ENCODE results near the gene PIM1. TPM values are rescaled to one million over a fixed set of nuclear protein-coding genes. Genes with fewer than 3 reads are reported as not detected.
A peak's percentile ranks its signal among the peaks of the same experiment; 100 is the strongest.

PIM1 gene
- total RNA-seq, 1 donor from 2014 or later: 28.9 TPM

DNA sequence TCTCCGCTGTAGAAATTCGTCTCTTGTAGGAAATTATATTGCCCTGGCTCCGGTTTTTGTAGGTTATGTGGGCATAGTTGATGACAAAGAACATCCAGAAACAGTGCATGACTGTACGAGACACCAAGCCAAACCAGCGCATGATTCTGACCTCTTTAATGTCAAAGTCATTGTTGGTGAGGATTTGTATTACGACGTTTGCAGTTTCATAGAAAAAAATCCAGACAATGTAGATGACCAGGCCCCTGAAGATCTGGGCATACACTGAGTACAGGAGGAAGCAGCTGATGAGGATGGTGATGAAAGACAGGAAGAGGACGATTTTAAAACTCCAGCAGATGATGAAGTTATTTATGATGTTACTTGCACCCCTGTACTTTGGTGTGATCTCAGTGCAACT lies 48.6 kb downstream of the PIM1 start:
- intact Hi-C loops (cut with micrococcal nuclease): no loop called here
- DNase-seq: no peak
- H3K36me3 ChIP-seq: no peaks in the 10 kb centered on the region
- peaks cover 15% of the 10 kb centered on the region for H3K4me1 ChIP-seq
- H3K4me3 ChIP-seq: no peak overlapping the region
- TF ChIP-seq CTCF (IDR thresholded peaks at IDR 0.05; ENCODE audit: borderline replicate concordance): no peak
- no peak overlapping the region for H3K27ac ChIP-seq (replicated peaks)
- no peaks in the 10 kb centered on the region for H3K27me3 ChIP-seq (ENCODE audit: low read depth)
- no peaks in the 10 kb centered on the region for H3K9me3 ChIP-seq (replicated peaks)

GRCh38 chr6:37221585-37222124 lies 51.7 kb downstream of the PIM1 start:
- Histone ChIP-seq H3K4me3 (peak overlapping the region; percentile 74), H3K27me3 (ENCODE audit: low read depth) (no peaks in the 10 kb centered on the region), H3K9me3 (replicated peaks) (no peaks in the 10 kb centered on the region), H3K4me1 (peaks cover 15% of the 10 kb centered on the region), H3K27ac (replicated peaks) (peak overlapping the region; percentile 63), H3K36me3 (no peaks in the 10 kb centered on the region)
- intact Hi-C loops (cut with micrococcal nuclease): no loop called here
- DNase-seq: no peak
- no peak for TF ChIP-seq CTCF (IDR thresholded peaks at IDR 0.05; ENCODE audit: borderline replicate concordance)

GRCh38 chr6:37222125-37222967 lies 52.4 kb downstream of the PIM1 start:
- peak; percentile 79 for DNase-seq
- no peaks in the 10 kb centered on the region for H3K9me3 ChIP-seq (replicated peaks)
- H3K4me1 ChIP-seq: peaks cover 15% of the 10 kb centered on the region
- no peak for TF ChIP-seq CTCF (IDR thresholded peaks at IDR 0.05; ENCODE audit: borderline replicate concordance)
- intact Hi-C loops (cut with micrococcal nuclease): no loop called here
- peak overlapping the region; percentile 63 for H3K27ac ChIP-seq (replicated peaks)
- H3K27me3 ChIP-seq (ENCODE audit: low read depth): no peaks in the 10 kb centered on the region
- H3K36me3 ChIP-seq: no peaks in the 10 kb centered on the region
- peak overlapping the region; percentile 74 for H3K4me3 ChIP-seq

DNA sequence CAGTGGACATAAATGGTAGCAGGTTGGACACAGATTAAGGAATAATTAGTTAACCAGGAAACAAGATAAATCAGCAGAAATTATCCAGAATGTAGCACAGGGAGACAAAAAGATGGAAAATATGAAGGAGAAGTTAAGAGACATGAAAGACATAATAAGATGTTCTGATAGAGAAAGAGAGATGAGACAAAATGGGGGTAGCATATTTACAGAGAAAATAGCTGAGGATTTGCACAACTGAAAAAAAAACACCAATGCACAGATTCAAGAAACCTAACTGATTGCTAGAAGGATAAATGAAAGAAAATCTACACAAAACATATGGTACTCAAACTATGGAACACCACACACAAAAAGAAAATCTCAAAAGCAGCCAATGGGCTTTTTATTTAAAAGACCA lies 53.0 kb downstream of the PIM1 start:
- Histone ChIP-seq H3K36me3 (no peaks in the 10 kb centered on the region), H3K27me3 (ENCODE audit: low read depth) (no peaks in the 10 kb centered on the region), H3K4me3 (peak overlapping the region; percentile 74), H3K4me1 (peaks cover 15% of the 10 kb centered on the region), H3K9me3 (replicated peaks) (no peaks in the 10 kb centered on the region), H3K27ac (replicated peaks) (peak overlapping the region; percentile 63)
- DNase-seq: no peak
- intact Hi-C loops (cut with micrococcal nuclease): no loop called here
- TF ChIP-seq CTCF (IDR thresholded peaks at IDR 0.05; ENCODE audit: borderline replicate concordance): no peak

Other genes starting within 250 kb of the PIM1 start
- 25.9 TPM for gene PI16, start 215.4 kb upstream of the PIM1 start, total RNA-seq
- gene MTCH1, start 184.0 kb upstream of the PIM1 start, total RNA-seq: 162 TPM
- gene FGD2, start 164.5 kb upstream of the PIM1 start, total RNA-seq: 6.0 TPM
- gene TBC1D22B, start 87.6 kb downstream of the PIM1 start, total RNA-seq: 6.1 TPM
- 0.80 TPM for gene TMEM217, start 88.0 kb downstream of the PIM1 start, total RNA-seq
- 16.1 TPM for gene RNF8, start 183.8 kb downstream of the PIM1 start, total RNA-seq